SH-SY5Y (cell line): Measurements from ENCODE around the gene LMAN2.

Source experiments
- GATA2 ChIP-seq: IDR thresholded peaks from 2 replicates; pipeline ENCODE4 v1.6.1; 2011; ENCODE audit warnings: mild to moderate bottlenecking, low read depth, low read length
- GATA3 ChIP-seq: IDR thresholded peaks from 2 replicates; pipeline ENCODE4 v1.6.1; 2011; ENCODE audit warnings: low read depth, mild to moderate bottlenecking, low read length, moderate library complexity

DNA sequence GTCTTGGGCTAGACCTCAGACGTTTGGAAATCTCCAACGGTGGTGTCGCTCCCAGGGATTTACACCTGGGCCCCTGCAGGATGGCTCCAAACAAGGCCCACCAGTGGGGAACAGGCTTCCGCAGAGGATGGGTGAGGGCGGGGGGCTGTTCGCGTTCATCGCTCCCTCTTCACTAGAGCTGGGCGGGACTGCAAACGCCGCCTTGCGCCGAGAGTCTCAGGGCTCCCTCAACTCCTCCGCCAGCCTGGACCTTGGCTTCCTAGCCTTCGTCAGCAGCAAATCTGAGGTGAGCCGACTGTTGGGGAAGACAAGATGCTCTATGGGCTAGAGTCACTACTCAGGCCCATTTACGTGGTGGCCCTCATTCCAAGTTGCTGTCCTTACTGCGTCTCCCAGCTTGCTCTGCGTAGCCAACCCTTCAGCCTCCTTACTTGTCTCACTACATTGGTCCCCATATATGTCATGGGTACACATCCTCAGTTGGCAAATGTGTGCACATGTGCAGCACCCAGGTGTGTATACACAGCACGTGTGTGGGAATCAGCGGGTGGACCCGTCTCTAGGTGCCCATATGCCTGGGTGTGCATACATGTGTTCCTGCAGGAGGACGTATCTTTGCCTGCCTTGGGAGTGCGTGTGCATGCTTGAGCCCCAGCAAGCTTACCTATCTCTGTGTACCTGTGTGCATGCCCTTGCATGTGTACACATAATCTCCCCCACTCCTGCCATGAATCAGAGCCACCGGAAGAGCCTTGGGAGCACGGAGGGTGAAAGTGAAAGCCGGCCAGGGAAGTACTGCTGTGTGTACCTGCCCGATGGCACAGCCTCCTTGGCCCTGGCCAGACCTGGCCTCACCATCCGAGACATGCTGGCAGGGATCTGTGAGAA lies 16.8 kb upstream of the LMAN2 start:
- no peak for TF ChIP-seq GATA3
- no peak for TF ChIP-seq GATA2
